OCI-LY7 (cell line): ENCODE results near the gene ACTR6. TPM values are rescaled to one million over a fixed set of nuclear protein-coding genes. Genes with fewer than 3 reads are reported as not detected.

Experiments used
- BruUV-seq: library from RNA; stranded (reverse); fragments of 400-500 nt; replicated peaks from 2 replicates; lab custom pipeline; 2021; lab: Mats Ljungman, UMichigan
- CTCF ChIA-PET: fragments of 300-600 bp; sonication (Branson Sonifier 250); formaldehyde crosslinking; loops from one replicate; lab custom pipeline; 2022; ENCODE audit warnings: antibody characterized with exemption; ENCODE audit not compliant: unreplicated experiment; lab: Charles Lee
- POLR2A ChIA-PET: fragments of 300-600 bp; sonication (Branson Sonifier 250); formaldehyde crosslinking; loops from one replicate; lab custom pipeline; 2022; ENCODE audit warnings: antibody characterized with exemption; lab: Charles Lee
- DNase-seq: peaks from one replicate; pipeline ENCODE4 v3.0.0-alpha.2; 2015; ENCODE audit warnings: low spot score
- H2AFZ ChIP-seq: fragments of 200-600 bp; sonication (generic), shearing (Covaris generic); 2 replicates; pipeline ENCODE4 v1.6.1; 2014; ENCODE audit warnings: mild to moderate bottlenecking, antibody characterized with exemption, low read length, moderate library complexity
- H3K27ac ChIP-seq: fragments of 200-600 bp; sonication (generic); 2 replicates; pipeline ENCODE4 v1.5.1; 2014; ENCODE audit warnings: mixed run types, low read depth, mild to moderate bottlenecking, moderate library complexity, low read length, inconsistent platforms; ENCODE audit not compliant: poor library complexity, severe bottlenecking
- H3K36me3 ChIP-seq: fragments of 200-600 bp; sonication (generic); 2 replicates; pipeline ENCODE4 v1.6.1; 2014; ENCODE audit warnings: mild to moderate bottlenecking, antibody characterized with exemption, low read length, moderate library complexity, mixed read lengths; ENCODE audit not compliant: insufficient read depth
- H3K4me1 ChIP-seq: fragments of 200-600 bp; sonication (generic); 2 replicates; pipeline ENCODE4 v1.5.1; 2014; ENCODE audit warnings: mild to moderate bottlenecking, low read length; ENCODE audit not compliant: insufficient read depth, poor library complexity, severe bottlenecking
- H3K4me2 ChIP-seq: fragments of 200-600 bp; sonication (generic); 2 replicates; pipeline ENCODE4 v1.6.1; 2014; ENCODE audit warnings: mild to moderate bottlenecking, low read length
- H3K4me3 ChIP-seq: fragments of 200-600 bp; sonication (generic); 2 replicates; pipeline ENCODE4 v1.5.1; 2014; ENCODE audit warnings: mild to moderate bottlenecking, low read depth, low read length; ENCODE audit not compliant: poor library complexity, severe bottlenecking
- H3K79me2 ChIP-seq: fragments of 200-600 bp; sonication (generic); 2 replicates; pipeline ENCODE4 v1.6.1; 2016; ENCODE audit warnings: low read depth, mild to moderate bottlenecking, low read length, moderate library complexity, mixed read lengths; ENCODE audit not compliant: insufficient read depth
- H3K9me2 ChIP-seq: fragments of 200-600 bp; sonication (generic); 2 replicates; pipeline ENCODE4 v1.6.1; 2016; ENCODE audit warnings: mild to moderate bottlenecking, low read length, mixed read lengths; ENCODE audit not compliant: insufficient read depth
- H3K9me3 ChIP-seq: fragments of 200-600 bp; sonication (generic); 2 replicates; pipeline ENCODE4 v1.6.1; 2014; ENCODE audit warnings: mild to moderate bottlenecking, mixed run types, low read length, mixed read lengths
- H4K20me1 ChIP-seq: fragments of 200-600 bp; sonication (generic); 2 replicates; pipeline ENCODE4 v1.6.1; 2014; ENCODE audit warnings: mild to moderate bottlenecking, antibody characterized with exemption, low read length, moderate library complexity, mixed read lengths; ENCODE audit not compliant: insufficient read depth
- CTCF ChIP-seq: fragments of 200-600 bp; sonication (generic); conservative IDR thresholded peaks from 2 replicates; pipeline ENCODE4 v1.5.1; 2014; ENCODE audit warnings: mild to moderate bottlenecking, antibody characterized with exemption, low read length, moderate library complexity, mixed read lengths
- EZH2phosphoT487 ChIP-seq: fragments of 200-600 bp; sonication (generic); IDR thresholded peaks from 2 replicates; pipeline ENCODE4 v1.6.1; 2018; ENCODE audit warnings: low read depth, borderline replicate concordance, mild to moderate bottlenecking, mixed run types, antibody characterized with exemption, low read length, moderate library complexity, mixed read lengths
- intact Hi-C: fragments of 100-400 bp; cut with micrococcal nuclease; formaldehyde crosslinking; loops from one replicate; pipeline ENCODE4 v1.10.0; 2022; ENCODE audit not compliant: unreplicated experiment
- total RNA-seq, 2 experiments: library from RNA; depleted of rRNA in 1 of 2; stranded (reverse); fragments of >200 nt in 1 of 2; shearing (Covaris generic) in 1 of 2; gene quantifications; 2 replicates each; pipeline ENCODE4 v1.2.3, GENCODE V29; 2014 to 2022

ACTR6 gene
- total RNA-seq, 2 experiments from 2014 or later: 22.2 to 37.6 TPM

GRCh38 chr12:100266835-100267602 is 66.4 kb downstream of the ACTR6 start, which contains the start of the genes DEPDC4 and SCYL2:
Gene DEPDC4 (minus strand): TSS chr12:100267079. CDS start chr12:100267076, 3 bp downstream.
Gene SCYL2 (plus strand): TSS chr12:100267177. CDS start chr12:100282971, 15,794 bp downstream.
- H3K27ac ChIP-seq: peak within 1 kb of the TSS; percentile 45
- intact Hi-C loops: loop anchor here (2.0 to 5.0 kb wide), 2 partner anchors 65 to 124 kb away; partner anchors contain the start of genes ACTR6 and BLTP3B
- peaks cover 23% of the 10 kb centered on the region for H3K4me1 ChIP-seq
- H3K4me2 ChIP-seq: peak within 1 kb of the TSS; percentile 81
- CTCF ChIA-PET: interaction anchor here (0.8 kb wide), 1 partner anchor 11 kb away, joined by 3 read pairs; no protein-coding TSS in a partner anchor
- no TSS peak for BruUV-seq
- peaks cover 34% of the 10 kb centered on the region for H3K79me2 ChIP-seq
- DNase-seq: peak; percentile 91
- no peaks in the 10 kb centered on the region for H3K36me3 ChIP-seq
- no peaks in the 10 kb centered on the region for H3K9me3 ChIP-seq
- H2AFZ ChIP-seq: peak within 1 kb of the TSS; percentile 73
- peaks cover 5% of the 10 kb centered on the region for H4K20me1 ChIP-seq
- no peak for TF ChIP-seq CTCF
- TF ChIP-seq EZH2phosphoT487: no peak
- no peaks in the 10 kb centered on the region for H3K9me2 ChIP-seq
- POLR2A ChIA-PET: interaction anchor here (0.5 to 2.5 kb wide), 9 partner anchors 10 to 831 kb away, joined by 3 to 12 read pairs (median 3); partner anchors contain the start of gene ACTR6
- H3K4me3 ChIP-seq: peak within 1 kb of the TSS; percentile 93

GRCh38 chr12:100267603-100268281 is 67.1 kb downstream of the ACTR6 start:
- peak overlapping the region; percentile 81 for H3K4me2 ChIP-seq
- peak overlapping the region; percentile 73 for H2AFZ ChIP-seq
- H3K9me2 ChIP-seq: no peaks in the 10 kb centered on the region
- intact Hi-C loops: loop anchor here (2.0 to 5.0 kb wide), 2 partner anchors 65 to 125 kb away; partner anchors contain the start of genes ACTR6 and BLTP3B
- H3K79me2 ChIP-seq: peaks cover 35% of the 10 kb centered on the region
- H3K4me3 ChIP-seq: peak overlapping the region; percentile 93
- ChIA-PET CTCF (interaction anchor here (0.8 kb wide), 1 partner anchor 12 kb away, joined by 3 read pairs; no protein-coding TSS in a partner anchor), POLR2A (interaction anchor here (0.5 to 2.5 kb wide), 11 partner anchors 9 to 1673 kb away, joined by 3 to 12 read pairs (median 3); partner anchors contain the start of gene ACTR6)
- peaks cover 5% of the 10 kb centered on the region for H4K20me1 ChIP-seq
- no peaks in the 10 kb centered on the region for H3K9me3 ChIP-seq
- H3K27ac ChIP-seq: peak overlapping the region; percentile 45
- H3K36me3 ChIP-seq: no peaks in the 10 kb centered on the region
- BruUV-seq: no TSS peak
- TF ChIP-seq CTCF (no peak), EZH2phosphoT487 (no peak)
- DNase-seq: no peak
- peaks cover 23% of the 10 kb centered on the region for H3K4me1 ChIP-seq
